Progenitor cell of endocrine pancreas (in vitro differentiated cells): ENCODE data around the gene VWA8. TPM values are rescaled to one million over a fixed set of nuclear protein-coding genes. Genes with fewer than 3 reads are reported as not detected.

ENCODE experiments used
- DNase-seq: peaks from one replicate; pipeline ENCODE4 v3.0.0; 2021; ENCODE audit warnings: low spot score; ENCODE audit not compliant: unreplicated experiment
- H3K27ac Mint-ChIP-seq: 2 replicates; pipeline ENCODE4 v1.8.0; 2021; ENCODE audit warnings: mild to moderate bottlenecking, moderate library complexity, mixed read lengths
- H3K27me3 Mint-ChIP-seq: 2 replicates; pipeline ENCODE4 v1.8.0; 2021; ENCODE audit warnings: mixed read lengths
- H3K36me3 Mint-ChIP-seq: 2 replicates; pipeline ENCODE4 v1.8.0; 2022; ENCODE audit warnings: mixed read lengths; ENCODE audit not compliant: insufficient read depth
- H3K4me1 Mint-ChIP-seq: 2 replicates; pipeline ENCODE4 v1.8.0; 2021; ENCODE audit warnings: low read depth, mixed read lengths
- H3K4me3 Mint-ChIP-seq: 2 replicates; pipeline ENCODE4 v1.8.0; 2021; ENCODE audit warnings: low read depth, mild to moderate bottlenecking, moderate library complexity, mixed read lengths
- H3K9me3 Mint-ChIP-seq: 2 replicates; pipeline ENCODE4 v1.8.0; 2021; ENCODE audit warnings: low read depth, mixed read lengths
- total RNA-seq: library from RNA; stranded (reverse); gene quantifications from 2 replicates; pipeline ENCODE4 v1.2.1, GENCODE V29; 2021
- TF ChIP-seq, protein P1 (sequence below): fragments of 200-600 bp; sonication (generic); IDR thresholded peaks from one replicate; pipeline ENCODE4 v1.5.0; 2021; ENCODE audit warnings: antibody characterized with exemption, mild to moderate bottlenecking; ENCODE audit not compliant: unreplicated experiment

The VWA8 gene
- total RNA-seq, 1 donor from 2014 or later: 24.1 TPM

DNA sequence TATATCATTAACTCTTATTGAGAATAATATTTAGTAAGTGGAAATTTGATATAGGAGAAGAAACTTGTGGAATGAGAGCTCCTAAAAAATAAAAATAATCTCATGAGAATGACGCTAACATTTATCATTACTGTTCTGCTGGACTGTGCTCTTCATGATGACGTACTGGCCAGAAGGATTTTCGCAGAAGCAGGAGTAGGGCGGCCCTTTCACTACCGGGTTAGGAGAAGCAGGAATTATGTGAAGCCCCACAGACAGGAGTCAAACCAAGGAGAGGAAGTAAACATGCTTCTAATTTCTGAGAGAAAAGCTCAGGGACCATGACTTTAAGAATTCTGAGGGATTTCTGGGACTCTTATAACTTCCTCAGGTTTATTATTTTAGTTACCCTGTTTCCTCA, 195.1 kb downstream of the VWA8 start:
- no peak overlapping the region for H3K4me3 Mint-ChIP-seq
- no peaks in the 10 kb centered on the region for H3K27me3 Mint-ChIP-seq
- no peak for DNase-seq
- no peak overlapping the region for H3K27ac Mint-ChIP-seq
- TF ChIP-seq, protein P1, sequence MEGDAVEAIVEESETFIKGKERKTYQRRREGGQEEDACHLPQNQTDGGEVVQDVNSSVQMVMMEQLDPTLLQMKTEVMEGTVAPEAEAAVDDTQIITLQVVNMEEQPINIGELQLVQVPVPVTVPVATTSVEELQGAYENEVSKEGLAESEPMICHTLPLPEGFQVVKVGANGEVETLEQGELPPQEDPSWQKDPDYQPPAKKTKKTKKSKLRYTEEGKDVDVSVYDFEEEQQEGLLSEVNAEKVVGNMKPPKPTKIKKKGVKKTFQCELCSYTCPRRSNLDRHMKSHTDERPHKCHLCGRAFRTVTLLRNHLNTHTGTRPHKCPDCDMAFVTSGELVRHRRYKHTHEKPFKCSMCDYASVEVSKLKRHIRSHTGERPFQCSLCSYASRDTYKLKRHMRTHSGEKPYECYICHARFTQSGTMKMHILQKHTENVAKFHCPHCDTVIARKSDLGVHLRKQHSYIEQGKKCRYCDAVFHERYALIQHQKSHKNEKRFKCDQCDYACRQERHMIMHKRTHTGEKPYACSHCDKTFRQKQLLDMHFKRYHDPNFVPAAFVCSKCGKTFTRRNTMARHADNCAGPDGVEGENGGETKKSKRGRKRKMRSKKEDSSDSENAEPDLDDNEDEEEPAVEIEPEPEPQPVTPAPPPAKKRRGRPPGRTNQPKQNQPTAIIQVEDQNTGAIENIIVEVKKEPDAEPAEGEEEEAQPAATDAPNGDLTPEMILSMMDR: no peak
- H3K36me3 Mint-ChIP-seq: peaks cover 5% of the 10 kb centered on the region
- no peaks in the 10 kb centered on the region for H3K9me3 Mint-ChIP-seq
- peaks cover 9% of the 10 kb centered on the region for H3K4me1 Mint-ChIP-seq

DNA sequence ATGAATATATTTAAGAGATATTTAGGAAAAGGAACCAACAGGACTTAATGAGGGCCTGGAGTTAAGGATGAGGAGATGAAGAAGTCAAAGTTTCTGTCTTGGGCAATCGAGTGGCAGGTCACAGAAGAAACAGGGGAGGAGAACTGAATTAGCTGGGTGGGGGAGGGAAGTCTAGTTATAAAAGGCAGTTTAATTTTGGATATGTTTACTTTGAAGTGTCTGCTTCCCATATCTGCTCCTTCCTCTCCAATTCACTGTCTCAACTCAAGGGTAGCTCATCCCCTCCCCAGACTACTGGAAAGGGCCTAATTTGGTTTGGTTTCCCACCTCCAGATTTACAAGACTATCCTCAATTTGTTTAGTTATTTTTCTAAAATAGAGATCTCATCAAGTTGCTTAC, 195.9 kb downstream of the VWA8 start:
- no peak for DNase-seq
- no peaks in the 10 kb centered on the region for H3K27me3 Mint-ChIP-seq
- H3K9me3 Mint-ChIP-seq: no peaks in the 10 kb centered on the region
- peaks cover 11% of the 10 kb centered on the region for H3K4me1 Mint-ChIP-seq
- peaks cover 7% of the 10 kb centered on the region for H3K36me3 Mint-ChIP-seq
- TF ChIP-seq, protein P1: no peak
- no peak overlapping the region for H3K27ac Mint-ChIP-seq
- H3K4me3 Mint-ChIP-seq: no peak overlapping the region

DNA sequence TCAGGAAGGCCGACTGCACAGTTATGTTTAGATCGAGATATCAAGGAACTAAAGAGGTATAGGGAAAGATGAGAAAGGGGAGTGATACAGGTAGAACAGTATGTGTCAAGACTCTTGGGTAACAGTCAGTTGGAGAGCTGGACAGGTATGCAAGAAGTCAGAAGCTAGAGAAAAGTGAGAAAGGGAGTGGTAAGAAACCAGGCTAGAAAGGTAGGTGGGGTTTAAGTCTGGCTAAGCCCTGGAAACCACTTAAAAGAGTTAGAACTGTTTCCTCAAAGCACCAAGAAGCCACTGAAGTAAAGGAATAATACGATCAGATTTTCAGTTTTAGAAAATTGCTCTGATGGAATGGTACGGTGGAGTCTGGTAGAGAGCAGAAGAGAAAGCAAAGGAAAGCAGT, 196.4 kb downstream of the VWA8 start:
- no peak for DNase-seq
- H3K9me3 Mint-ChIP-seq: no peaks in the 10 kb centered on the region
- peaks cover 11% of the 10 kb centered on the region for H3K4me1 Mint-ChIP-seq
- peaks cover 6% of the 10 kb centered on the region for H3K36me3 Mint-ChIP-seq
- H3K4me3 Mint-ChIP-seq: no peak overlapping the region
- no peak overlapping the region for H3K27ac Mint-ChIP-seq
- no peaks in the 10 kb centered on the region for H3K27me3 Mint-ChIP-seq
- TF ChIP-seq, protein P1: no peak

DNA sequence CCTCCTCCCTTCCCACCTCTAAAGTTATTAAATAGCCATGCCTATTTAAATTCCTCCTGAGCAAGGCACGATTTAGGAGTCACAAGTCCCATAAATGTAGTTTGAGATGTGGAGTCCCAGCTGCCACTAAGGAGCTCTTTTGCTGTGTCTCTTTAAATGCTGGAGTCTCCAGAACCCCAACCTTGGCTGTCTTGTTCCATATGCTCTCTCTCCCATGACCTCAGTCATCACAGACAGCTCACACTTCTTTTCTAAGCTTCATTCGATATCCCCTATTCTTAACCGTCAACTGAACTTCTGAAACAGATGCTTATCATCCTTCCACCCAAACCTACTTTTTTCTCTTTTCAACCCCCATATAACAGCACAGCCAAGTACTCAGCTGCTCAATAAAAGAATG, 197.1 kb downstream of the VWA8 start:
- no peaks in the 10 kb centered on the region for H3K9me3 Mint-ChIP-seq
- H3K4me3 Mint-ChIP-seq: no peak overlapping the region
- TF ChIP-seq, protein P1: no peak
- no peak overlapping the region for H3K27ac Mint-ChIP-seq
- peaks cover 11% of the 10 kb centered on the region for H3K4me1 Mint-ChIP-seq
- H3K27me3 Mint-ChIP-seq: no peaks in the 10 kb centered on the region
- DNase-seq: no peak
- H3K36me3 Mint-ChIP-seq: peaks cover 4% of the 10 kb centered on the region

- DNase-seq: no peak
- Mint-ChIP-seq H3K4me1 (peaks cover 11% of the 10 kb centered on the region), H3K9me3 (no peaks in the 10 kb centered on the region), H3K36me3 (peaks cover 6% of the 10 kb centered on the region), H3K4me3 (no peak overlapping the region), H3K27ac (no peak overlapping the region), H3K27me3 (no peaks in the 10 kb centered on the region)
- TF ChIP-seq, protein P1: no peak
These were observed 198.1 kb downstream of the VWA8 start for GRCh38 chr13:41762796-41763195.
